ENCODE data around the gene MYBPHL. TPM values are rescaled to one million over a fixed set of nuclear protein-coding genes. Genes with fewer than 3 reads are reported as not detected.

MYBPHL gene
- total RNA-seq, 1 donor = not detected

- Histone ChIP-seq H3K79me2 (ENCODE audit: insufficient read depth, low read length) (no peaks in the 10 kb centered on the region), H4K20me1 (ENCODE audit: insufficient read depth, low read length) (no peaks in the 10 kb centered on the region), H3K9me3 (ENCODE audit: low read depth, low read length) (no peaks in the 10 kb centered on the region), H3K4me1 (ENCODE audit: insufficient read depth, low read length) (peaks cover 25% of the 10 kb centered on the region), H3K36me3 (ENCODE audit: insufficient read depth, low read length) (no peaks in the 10 kb centered on the region), H3K4me3 (ENCODE audit: insufficient read depth, low read length) (no peak overlapping the region), H3K27ac (ENCODE audit: low read depth, low read length) (no peak overlapping the region), H3K4me2 (ENCODE audit: insufficient read depth, low read length) (no peak overlapping the region), H2AFZ (ENCODE audit: low read length) (no peak overlapping the region), H3K27me3 (ENCODE audit: insufficient read depth, low read length) (no peaks in the 10 kb centered on the region)
- TF ChIP-seq, protein P1, sequence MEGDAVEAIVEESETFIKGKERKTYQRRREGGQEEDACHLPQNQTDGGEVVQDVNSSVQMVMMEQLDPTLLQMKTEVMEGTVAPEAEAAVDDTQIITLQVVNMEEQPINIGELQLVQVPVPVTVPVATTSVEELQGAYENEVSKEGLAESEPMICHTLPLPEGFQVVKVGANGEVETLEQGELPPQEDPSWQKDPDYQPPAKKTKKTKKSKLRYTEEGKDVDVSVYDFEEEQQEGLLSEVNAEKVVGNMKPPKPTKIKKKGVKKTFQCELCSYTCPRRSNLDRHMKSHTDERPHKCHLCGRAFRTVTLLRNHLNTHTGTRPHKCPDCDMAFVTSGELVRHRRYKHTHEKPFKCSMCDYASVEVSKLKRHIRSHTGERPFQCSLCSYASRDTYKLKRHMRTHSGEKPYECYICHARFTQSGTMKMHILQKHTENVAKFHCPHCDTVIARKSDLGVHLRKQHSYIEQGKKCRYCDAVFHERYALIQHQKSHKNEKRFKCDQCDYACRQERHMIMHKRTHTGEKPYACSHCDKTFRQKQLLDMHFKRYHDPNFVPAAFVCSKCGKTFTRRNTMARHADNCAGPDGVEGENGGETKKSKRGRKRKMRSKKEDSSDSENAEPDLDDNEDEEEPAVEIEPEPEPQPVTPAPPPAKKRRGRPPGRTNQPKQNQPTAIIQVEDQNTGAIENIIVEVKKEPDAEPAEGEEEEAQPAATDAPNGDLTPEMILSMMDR (IDR thresholded peaks at IDR 0.05; ENCODE audit: extremely low read depth, low read depth, low read length) = no peak
- DNase-seq (ENCODE audit: insufficient read length, low spot score, missing footprints) = peak; percentile 91
These were observed 35.4 kb downstream of the MYBPHL start for GRCh38 chr1:109271458-109271857.

DNA sequence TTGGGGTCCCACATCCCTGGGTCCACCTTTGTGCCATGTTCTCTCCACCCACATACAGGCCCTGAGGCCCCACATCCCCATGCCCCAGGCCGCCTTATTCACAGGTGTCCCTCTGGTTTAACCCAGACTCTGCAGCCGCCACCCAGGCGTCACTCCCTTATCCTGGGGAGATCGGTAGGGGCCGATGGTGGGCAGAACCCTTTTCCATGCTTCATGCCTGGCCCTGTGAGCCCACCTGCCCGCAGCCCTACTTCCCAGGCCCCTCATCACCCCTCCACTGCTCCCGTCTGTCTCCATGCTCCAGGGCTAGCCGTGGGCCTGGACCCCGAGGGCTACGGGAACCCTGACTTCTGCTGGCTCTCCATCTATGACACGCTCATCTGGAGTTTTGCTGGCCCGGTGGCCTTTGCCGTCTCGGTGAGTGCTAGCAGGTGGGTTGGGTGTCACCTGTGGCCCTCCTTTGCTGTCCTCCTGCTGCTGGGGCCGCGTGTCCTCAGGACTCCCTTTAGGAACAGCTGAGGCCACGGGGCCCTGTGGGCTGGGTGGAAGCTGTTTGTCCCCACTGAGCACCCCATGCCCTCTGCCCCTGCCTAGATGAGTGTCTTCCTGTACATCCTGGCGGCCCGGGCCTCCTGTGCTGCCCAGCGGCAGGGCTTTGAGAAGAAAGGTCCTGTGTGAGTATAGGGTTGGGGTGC, 36.0 kb downstream of the MYBPHL start:
- Histone ChIP-seq H3K27ac (ENCODE audit: low read depth, low read length) (no peak overlapping the region), H3K27me3 (ENCODE audit: insufficient read depth, low read length) (no peaks in the 10 kb centered on the region), H3K4me1 (ENCODE audit: insufficient read depth, low read length) (peaks cover 18% of the 10 kb centered on the region), H3K4me3 (ENCODE audit: insufficient read depth, low read length) (no peak overlapping the region), H3K9me3 (ENCODE audit: low read depth, low read length) (no peaks in the 10 kb centered on the region), H3K4me2 (ENCODE audit: insufficient read depth, low read length) (no peak overlapping the region), H2AFZ (ENCODE audit: low read length) (no peak overlapping the region), H3K79me2 (ENCODE audit: insufficient read depth, low read length) (no peaks in the 10 kb centered on the region), H3K36me3 (ENCODE audit: insufficient read depth, low read length) (no peaks in the 10 kb centered on the region), H4K20me1 (ENCODE audit: insufficient read depth, low read length) (no peaks in the 10 kb centered on the region)
- TF ChIP-seq, protein P1 (IDR thresholded peaks at IDR 0.05; ENCODE audit: extremely low read depth, low read depth, low read length) = no peak
- peak; percentile 74 for DNase-seq (ENCODE audit: insufficient read length, low spot score, missing footprints)

DNA sequence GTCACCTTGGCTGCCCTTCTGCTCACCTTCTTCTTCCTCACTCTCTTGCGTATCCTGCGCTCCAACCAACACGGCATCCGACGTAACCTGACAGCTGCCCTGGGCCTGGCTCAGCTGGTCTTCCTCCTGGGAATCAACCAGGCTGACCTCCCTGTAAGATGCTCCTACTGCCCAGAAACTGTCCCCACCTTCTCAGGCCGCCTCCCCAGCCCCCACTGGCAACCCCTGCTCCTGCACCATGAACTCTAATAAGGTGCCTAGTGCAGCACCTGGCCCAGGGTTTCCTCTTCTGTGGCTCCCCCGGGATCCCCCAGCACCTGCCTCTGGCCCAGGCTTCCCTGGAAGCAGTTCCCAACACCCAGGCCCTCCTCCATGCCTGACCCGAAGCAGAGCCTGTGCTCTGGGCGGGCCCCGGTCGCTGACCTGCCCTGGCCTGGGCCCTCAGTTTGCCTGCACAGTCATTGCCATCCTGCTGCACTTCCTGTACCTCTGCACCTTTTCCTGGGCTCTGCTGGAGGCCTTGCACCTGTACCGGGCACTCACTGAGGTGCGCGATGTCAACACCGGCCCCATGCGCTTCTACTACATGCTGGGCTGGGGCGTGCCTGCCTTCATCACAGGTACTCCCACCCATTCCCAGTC, 36.7 kb downstream of the MYBPHL start:
- Histone ChIP-seq H3K36me3 (ENCODE audit: insufficient read depth, low read length) (no peaks in the 10 kb centered on the region), H3K4me1 (ENCODE audit: insufficient read depth, low read length) (peaks cover 12% of the 10 kb centered on the region), H3K27ac (ENCODE audit: low read depth, low read length) (no peak overlapping the region), H3K4me3 (ENCODE audit: insufficient read depth, low read length) (no peak overlapping the region), H4K20me1 (ENCODE audit: insufficient read depth, low read length) (no peaks in the 10 kb centered on the region), H3K79me2 (ENCODE audit: insufficient read depth, low read length) (no peaks in the 10 kb centered on the region), H3K27me3 (ENCODE audit: insufficient read depth, low read length) (no peaks in the 10 kb centered on the region), H3K9me3 (ENCODE audit: low read depth, low read length) (no peaks in the 10 kb centered on the region), H2AFZ (ENCODE audit: low read length) (no peak overlapping the region), H3K4me2 (ENCODE audit: insufficient read depth, low read length) (no peak overlapping the region)
- DNase-seq (ENCODE audit: insufficient read length, low spot score, missing footprints) = peak; percentile 77
- TF ChIP-seq, protein P1 (IDR thresholded peaks at IDR 0.05; ENCODE audit: extremely low read depth, low read depth, low read length) = no peak

DNA sequence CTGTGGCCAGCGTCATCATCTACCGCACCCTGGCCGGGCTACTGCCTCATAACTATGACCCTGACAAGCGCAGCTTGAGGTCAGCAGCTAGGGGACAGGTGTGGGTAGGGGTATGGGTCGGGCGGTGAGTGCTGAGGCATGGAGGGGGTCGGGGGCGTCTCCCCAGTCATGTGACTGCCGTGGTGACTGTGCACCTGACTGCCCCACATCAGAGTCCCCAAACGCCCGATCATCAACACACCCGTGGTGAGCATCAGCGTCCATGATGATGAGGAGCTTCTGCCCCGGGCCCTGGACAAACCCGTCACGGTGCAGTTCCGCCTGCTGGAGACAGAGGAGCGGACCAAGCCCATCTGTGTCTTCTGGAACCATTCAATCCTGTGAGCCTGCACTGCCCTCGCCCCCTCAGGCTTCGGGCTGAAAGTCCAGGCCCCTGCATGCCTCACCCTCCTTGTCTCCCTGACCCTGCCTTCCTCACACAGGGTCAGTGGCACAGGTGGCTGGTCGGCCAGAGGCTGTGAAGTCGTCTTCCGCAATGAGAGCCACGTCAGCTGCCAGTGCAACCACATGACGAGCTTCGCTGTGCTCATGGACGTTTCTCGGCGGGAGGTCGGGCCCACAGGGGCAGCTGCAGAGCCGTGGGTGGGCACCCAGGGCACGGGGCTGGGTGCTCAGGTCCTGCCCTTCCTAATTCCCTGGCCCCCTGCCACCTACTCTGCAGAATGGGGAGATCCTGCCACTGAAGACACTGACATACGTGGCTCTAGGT, 37.4 kb downstream of the MYBPHL start:
- Histone ChIP-seq H3K4me1 (ENCODE audit: insufficient read depth, low read length) (peaks cover 6% of the 10 kb centered on the region), H3K9me3 (ENCODE audit: low read depth, low read length) (no peaks in the 10 kb centered on the region), H3K79me2 (ENCODE audit: insufficient read depth, low read length) (no peaks in the 10 kb centered on the region), H3K36me3 (ENCODE audit: insufficient read depth, low read length) (no peaks in the 10 kb centered on the region), H2AFZ (ENCODE audit: low read length) (no peak overlapping the region), H3K4me3 (ENCODE audit: insufficient read depth, low read length) (no peak overlapping the region), H3K27ac (ENCODE audit: low read depth, low read length) (no peak overlapping the region), H3K4me2 (ENCODE audit: insufficient read depth, low read length) (no peak overlapping the region), H3K27me3 (ENCODE audit: insufficient read depth, low read length) (no peaks in the 10 kb centered on the region), H4K20me1 (ENCODE audit: insufficient read depth, low read length) (no peaks in the 10 kb centered on the region)
- DNase-seq (ENCODE audit: insufficient read length, low spot score, missing footprints) = peak; percentile 76
- TF ChIP-seq, protein P1 (IDR thresholded peaks at IDR 0.05; ENCODE audit: extremely low read depth, low read depth, low read length) = no peak

Data from osteoblast (primary cell).